Loucy (cell line): ENCODE measurements around the gene VMAC.

Experiments used
- H2AFZ ChIP-seq: fragments of 200-600 bp; sonication (generic); 2 replicates; pipeline ENCODE4 v1.6.0; 2016; ENCODE audit warnings: antibody characterized with exemption, mild to moderate bottlenecking, low read length, moderate library complexity
- H3F3A ChIP-seq: fragments of 200-600 bp; 2 replicates; pipeline ENCODE4 v1.6.0; 2016; ENCODE audit warnings: antibody characterized with exemption, low read depth, mild to moderate bottlenecking
- H3K27me3 ChIP-seq: fragments of 200-600 bp; sonication (generic); 2 replicates; pipeline ENCODE4 v1.6.1; 2014; ENCODE audit warnings: low read length, mild to moderate bottlenecking; ENCODE audit not compliant: insufficient read depth, poor library complexity, severe bottlenecking
- H3K36me3 ChIP-seq: fragments of 200-600 bp; sonication (generic); 2 replicates; pipeline ENCODE4 v1.6.1; 2016; ENCODE audit warnings: low read length; ENCODE audit not compliant: insufficient read depth
- H3K4me1 ChIP-seq: fragments of 200-600 bp; sonication (generic); 2 replicates; pipeline ENCODE4 v1.5.1; 2014; ENCODE audit warnings: low read length, mild to moderate bottlenecking; ENCODE audit not compliant: insufficient read depth, poor library complexity, severe bottlenecking
- H3K4me2 ChIP-seq: fragments of 200-600 bp; sonication (generic); 2 replicates; pipeline ENCODE4 v1.6.0; 2014; ENCODE audit warnings: antibody characterized with exemption, low read length, low read depth, mild to moderate bottlenecking; ENCODE audit not compliant: poor library complexity, severe bottlenecking
- H3K4me3 ChIP-seq: fragments of 200-600 bp; sonication (generic); 2 replicates; pipeline ENCODE4 v1.5.1; 2014; ENCODE audit warnings: low read length, mild to moderate bottlenecking, mixed read lengths; ENCODE audit not compliant: poor library complexity, severe bottlenecking
- H3K79me2 ChIP-seq: fragments of 200-600 bp; sonication (generic); 2 replicates; pipeline ENCODE4 v1.6.1; 2014; ENCODE audit warnings: low read length; ENCODE audit not compliant: insufficient read depth
- H3K9ac ChIP-seq: fragments of 200-600 bp; sonication (generic); 2 replicates; pipeline ENCODE4 v1.6.0; 2014; ENCODE audit warnings: mild to moderate bottlenecking, low read depth, low read length, moderate library complexity; ENCODE audit not compliant: poor library complexity, severe bottlenecking
- H3K9me2 ChIP-seq: fragments of 200-600 bp; sonication (generic); replicated peaks from 2 replicates; pipeline ENCODE4 v1.6.1; 2016; ENCODE audit warnings: low read depth, low read length, mixed read lengths
- H3K9me3 ChIP-seq: fragments of 200-600 bp; sonication (generic); 2 replicates; pipeline ENCODE4 v1.6.1; 2014; ENCODE audit warnings: mild to moderate bottlenecking, antibody characterized with exemption, low read length, low read depth; ENCODE audit not compliant: insufficient read depth
- H4K20me1 ChIP-seq: fragments of 200-600 bp; sonication (generic); 2 replicates; pipeline ENCODE4 v1.6.0; 2014; ENCODE audit warnings: antibody characterized with exemption, low read length, mild to moderate bottlenecking; ENCODE audit not compliant: insufficient read depth, poor library complexity, severe bottlenecking
- EZH2phosphoT487 ChIP-seq: fragments of 200-600 bp; IDR thresholded peaks from 2 replicates; pipeline ENCODE4 v1.6.1; 2018; ENCODE audit warnings: antibody characterized with exemption, mild to moderate bottlenecking, moderate library complexity, borderline replicate concordance
- TF ChIP-seq, protein P1 (sequence below): fragments of 200-600 bp; sonication (generic); conservative IDR thresholded peaks from 2 replicates; pipeline ENCODE4 v1.5.1; 2014; ENCODE audit warnings: mild to moderate bottlenecking, antibody characterized with exemption, low read length

VMAC gene

DNA sequence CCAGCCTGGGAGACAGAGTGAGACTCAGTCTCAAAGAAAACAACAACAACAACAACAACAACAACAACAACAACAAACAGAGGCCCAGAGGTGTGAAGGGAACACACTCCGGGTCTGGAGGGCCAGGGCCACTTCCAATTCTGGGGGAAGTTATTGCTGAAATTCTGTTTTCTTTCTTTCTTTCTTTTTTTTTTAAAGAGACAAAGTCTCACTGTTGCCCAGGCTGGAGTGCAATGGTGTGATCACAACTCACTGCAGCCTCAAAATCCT lies 5.9 kb downstream of the VMAC start:
- no peaks in the 10 kb centered on the region for H3K4me1 ChIP-seq
- H3K36me3 ChIP-seq: peaks cover 1% of the 10 kb centered on the region; the same call in 1 of the 2 replicates
- H3K27me3 ChIP-seq: no peaks in the 10 kb centered on the region
- TF ChIP-seq, protein P1, sequence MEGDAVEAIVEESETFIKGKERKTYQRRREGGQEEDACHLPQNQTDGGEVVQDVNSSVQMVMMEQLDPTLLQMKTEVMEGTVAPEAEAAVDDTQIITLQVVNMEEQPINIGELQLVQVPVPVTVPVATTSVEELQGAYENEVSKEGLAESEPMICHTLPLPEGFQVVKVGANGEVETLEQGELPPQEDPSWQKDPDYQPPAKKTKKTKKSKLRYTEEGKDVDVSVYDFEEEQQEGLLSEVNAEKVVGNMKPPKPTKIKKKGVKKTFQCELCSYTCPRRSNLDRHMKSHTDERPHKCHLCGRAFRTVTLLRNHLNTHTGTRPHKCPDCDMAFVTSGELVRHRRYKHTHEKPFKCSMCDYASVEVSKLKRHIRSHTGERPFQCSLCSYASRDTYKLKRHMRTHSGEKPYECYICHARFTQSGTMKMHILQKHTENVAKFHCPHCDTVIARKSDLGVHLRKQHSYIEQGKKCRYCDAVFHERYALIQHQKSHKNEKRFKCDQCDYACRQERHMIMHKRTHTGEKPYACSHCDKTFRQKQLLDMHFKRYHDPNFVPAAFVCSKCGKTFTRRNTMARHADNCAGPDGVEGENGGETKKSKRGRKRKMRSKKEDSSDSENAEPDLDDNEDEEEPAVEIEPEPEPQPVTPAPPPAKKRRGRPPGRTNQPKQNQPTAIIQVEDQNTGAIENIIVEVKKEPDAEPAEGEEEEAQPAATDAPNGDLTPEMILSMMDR: no peak
- no peak for TF ChIP-seq EZH2phosphoT487
- H3K79me2 ChIP-seq: no peaks in the 10 kb centered on the region
- H3K4me2 ChIP-seq: no peak overlapping the region
- H3K9ac ChIP-seq: no peak overlapping the region
- no peaks in the 10 kb centered on the region for H3K9me3 ChIP-seq
- H3K9me2 ChIP-seq: no peaks in the 10 kb centered on the region
- H3K4me3 ChIP-seq: no peak overlapping the region
- no peaks in the 10 kb centered on the region for H3F3A ChIP-seq
- H2AFZ ChIP-seq: no peak overlapping the region
- no peaks in the 10 kb centered on the region for H4K20me1 ChIP-seq

DNA sequence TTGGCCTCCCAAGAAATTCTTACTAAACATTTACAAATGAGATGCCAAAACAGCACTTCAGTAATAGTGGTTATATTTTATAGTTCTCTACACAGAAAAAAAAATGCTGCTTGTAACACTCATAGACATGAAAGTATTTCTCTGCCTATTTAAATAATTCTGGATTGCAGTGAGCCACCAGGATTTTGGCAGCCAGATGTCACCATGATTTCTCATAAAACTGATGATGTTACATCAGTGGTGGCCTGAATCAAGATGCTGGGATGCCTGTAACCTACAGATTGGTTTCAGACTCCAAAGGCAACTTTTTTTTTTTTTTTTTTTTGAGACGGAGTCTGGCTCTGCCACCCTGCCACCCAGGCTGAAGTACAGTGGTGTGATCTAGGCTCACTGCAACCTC lies 6.7 kb downstream of the VMAC start:
- Histone ChIP-seq H3K36me3 (peaks cover 8% of the 10 kb centered on the region; the same call in 1 of the 2 replicates), H2AFZ (no peak overlapping the region), H3K4me3 (no peak overlapping the region), H3K9ac (no peak overlapping the region), H3K27me3 (no peaks in the 10 kb centered on the region), H4K20me1 (no peaks in the 10 kb centered on the region), H3K79me2 (no peaks in the 10 kb centered on the region), H3K4me2 (no peak overlapping the region), H3K9me3 (no peaks in the 10 kb centered on the region), H3F3A (no peaks in the 10 kb centered on the region), H3K4me1 (no peaks in the 10 kb centered on the region), H3K9me2 (no peaks in the 10 kb centered on the region)
- TF ChIP-seq, protein P1: no peak

DNA sequence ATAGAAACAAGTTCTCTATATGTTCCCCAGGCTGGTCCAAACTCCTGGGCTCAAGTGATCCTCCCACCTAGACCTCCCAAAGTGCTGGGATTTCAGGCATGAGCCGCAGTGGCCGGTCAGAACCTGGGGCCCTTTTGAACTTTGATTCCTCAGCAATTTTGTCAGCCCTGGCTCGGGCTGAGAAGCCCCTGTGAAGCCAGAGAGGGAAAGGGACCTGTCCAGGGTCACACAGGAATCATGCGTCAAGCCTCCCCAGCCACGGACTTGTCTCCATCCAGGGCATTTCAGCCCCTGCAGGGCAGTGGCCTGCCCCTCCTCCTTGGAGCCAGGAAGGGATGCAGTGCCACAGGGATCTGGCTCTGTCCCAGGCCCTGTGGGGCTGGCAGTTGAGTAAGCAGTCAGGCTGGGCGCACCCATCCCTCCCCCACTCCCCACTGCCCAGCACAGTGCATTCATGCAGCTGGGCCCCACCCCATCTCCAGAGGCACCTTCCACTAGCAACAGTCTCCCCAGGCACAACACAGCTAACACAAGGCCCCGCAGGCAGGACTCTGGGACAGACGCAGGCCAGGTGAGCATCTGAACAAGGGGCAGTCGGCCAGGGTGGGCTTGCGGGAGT lies 9.2 kb downstream of the VMAC start, which contains the start of gene CAPS:
Gene CAPS, plus strand, starts transcription at position 516 of the 619 bp plus-strand sequence. CDS start 153 bp downstream, outside the sequence.
- Histone ChIP-seq H3K36me3 (peaks cover 30% of the 10 kb centered on the region; the same call in 1 of the 2 replicates), H3K4me1 (no peaks in the 10 kb centered on the region), H4K20me1 (no peaks in the 10 kb centered on the region), H3K9me3 (no peaks in the 10 kb centered on the region), H3K9ac (no peak within 1 kb of the TSS), H3F3A (no peaks in the 10 kb centered on the region), H3K79me2 (no peaks in the 10 kb centered on the region), H2AFZ (no peak within 1 kb of the TSS), H3K9me2 (no peaks in the 10 kb centered on the region), H3K4me3 (no peak within 1 kb of the TSS), H3K4me2 (no peak within 1 kb of the TSS), H3K27me3 (no peaks in the 10 kb centered on the region)
- TF ChIP-seq, protein P1: no peak
- no peak for TF ChIP-seq EZH2phosphoT487
